ELR (cell line): ENCODE measurements around the gene IER5L.

Source experiments
- DNase-seq: peaks from one replicate; pipeline ENCODE4 v3.0.0-alpha.2; 2015; ENCODE audit warnings: low read depth

IER5L gene

DNA sequence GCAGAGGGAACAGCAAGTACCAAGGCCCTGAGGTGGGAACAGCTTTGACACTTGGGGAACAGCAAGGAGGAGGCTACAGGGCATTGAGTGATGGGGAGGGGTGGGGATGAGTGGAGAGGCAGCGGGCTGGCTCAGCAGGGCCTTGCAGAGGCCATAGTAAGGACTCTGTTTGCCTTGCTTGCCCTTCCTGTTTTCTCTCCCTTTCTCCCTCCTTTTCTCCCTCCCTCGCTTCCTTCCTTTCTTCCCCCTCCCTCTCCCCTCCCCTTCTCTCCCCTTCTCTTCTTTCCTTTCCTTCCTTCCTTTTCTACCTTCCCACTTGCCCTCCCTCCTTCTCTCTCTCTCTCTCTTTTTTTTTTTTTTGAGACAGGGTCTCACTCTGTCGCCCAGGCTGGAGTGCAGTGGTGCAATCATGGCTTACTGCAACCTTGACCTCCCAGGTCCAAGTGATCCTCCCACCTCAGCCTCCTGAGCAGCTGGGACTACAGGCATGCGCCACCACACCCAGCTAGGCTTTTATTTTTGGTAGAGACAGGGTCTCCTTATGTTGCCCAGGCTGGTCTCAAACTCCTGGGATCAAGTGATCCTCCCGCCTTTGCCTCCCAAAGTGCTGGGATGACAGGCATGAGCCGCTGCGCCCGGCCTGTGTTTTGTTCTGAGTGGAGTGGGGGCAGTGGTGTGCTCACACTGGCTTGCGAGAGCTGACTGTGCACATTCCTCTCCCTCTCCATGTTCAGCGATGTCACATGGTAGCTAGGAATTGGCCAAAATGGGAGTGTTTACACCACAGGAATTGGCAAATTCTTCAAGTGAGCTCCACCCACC lies 17.1 kb downstream of the IER5L start:
- no peak for DNase-seq

DNA sequence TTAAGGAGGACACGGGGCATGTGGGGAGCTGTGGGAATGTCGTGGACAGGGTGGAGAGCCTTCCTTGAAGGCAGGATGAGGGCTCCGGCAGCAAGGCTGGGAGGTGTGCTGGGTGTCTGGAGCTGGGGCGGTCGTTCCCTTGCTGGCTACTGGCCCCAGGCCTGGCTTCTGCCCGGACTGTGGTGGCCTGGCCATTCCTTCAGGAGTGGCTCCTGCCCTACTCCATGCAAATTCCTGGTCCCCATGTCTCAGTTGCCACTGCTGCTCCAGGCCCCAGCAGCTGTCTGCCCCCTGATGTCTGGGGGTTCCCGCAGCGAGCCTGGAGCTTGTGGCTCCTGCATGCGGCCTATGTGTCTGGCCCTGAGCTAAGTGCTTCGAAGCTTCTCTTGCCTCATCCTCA lies 21.9 kb downstream of the IER5L start:
- DNase-seq = no peak

GRCh38 chr9:129154866-129155477 lies 23.1 kb downstream of the IER5L start:
- DNase-seq = no peak

GRCh38 chr9:129151469-129151868 lies 26.6 kb downstream of the IER5L start:
- DNase-seq = no peak

- no peak for DNase-seq
Observed at GRCh38 chr9:129150672-129151211, 27.3 kb downstream of the IER5L start.

DNA sequence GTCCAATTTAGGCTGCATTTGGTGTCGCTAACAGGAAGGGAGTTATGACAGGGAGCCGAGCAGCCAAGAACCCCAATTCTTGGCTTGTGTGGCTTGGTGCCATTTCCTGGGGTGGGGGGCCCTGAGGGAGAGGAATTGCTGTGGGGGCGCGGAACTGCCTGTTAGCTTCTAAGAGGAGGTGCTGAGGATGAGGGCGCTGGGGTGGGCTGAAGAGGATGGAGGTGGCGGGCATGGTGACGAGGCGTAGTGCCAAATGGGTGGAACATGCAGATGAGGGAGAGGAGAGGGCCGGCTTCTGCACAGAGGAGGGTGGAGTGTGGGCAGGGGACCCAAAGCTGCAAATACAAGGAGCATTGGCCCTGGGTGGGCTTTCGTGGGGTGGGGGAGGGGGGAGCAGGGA lies 27.9 kb downstream of the IER5L start:
- no peak for DNase-seq

GRCh38 chr9:129149442-129149841 lies 28.6 kb downstream of the IER5L start:
- no peak for DNase-seq

DNA sequence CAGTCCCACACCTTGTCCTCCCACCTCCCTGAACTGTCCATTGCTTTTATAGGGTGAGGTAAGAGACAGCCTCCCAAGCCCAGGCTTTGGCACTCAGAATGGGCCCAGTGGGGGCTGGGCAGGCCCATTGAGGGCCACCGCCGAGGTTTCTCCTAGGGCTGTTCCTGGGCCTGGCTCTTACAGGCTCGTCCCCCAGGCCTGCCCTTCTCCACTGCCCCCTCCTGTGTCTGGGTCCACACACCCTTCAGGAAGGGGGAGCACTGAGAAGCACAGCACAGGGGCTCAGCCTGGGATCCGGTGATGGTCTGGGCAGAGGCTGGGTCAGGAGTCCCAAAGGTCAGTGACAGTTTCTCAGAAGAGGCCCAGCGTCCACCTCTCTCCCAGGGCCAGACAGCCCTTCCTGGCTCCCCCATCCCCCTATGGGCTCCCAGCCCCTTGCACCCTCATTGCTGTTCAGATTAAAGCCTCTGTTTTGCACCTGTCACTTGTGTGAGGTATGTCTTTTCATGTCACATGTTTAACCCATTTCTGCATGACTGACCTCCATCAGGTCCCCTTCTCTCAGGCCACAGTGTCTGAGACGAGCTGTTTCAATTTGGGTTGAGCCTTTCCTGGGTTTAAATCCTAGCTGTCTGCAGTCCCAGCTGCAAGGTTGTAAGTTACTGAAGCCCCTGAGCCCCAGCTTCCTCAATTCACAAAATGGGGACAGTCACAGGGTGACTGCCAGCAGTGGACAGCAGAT lies 29.4 kb downstream of the IER5L start:
- DNase-seq = no peak

- no peak for DNase-seq
Observed at GRCh38 chr9:129146441-129146941, 31.6 kb downstream of the IER5L start.

DNA sequence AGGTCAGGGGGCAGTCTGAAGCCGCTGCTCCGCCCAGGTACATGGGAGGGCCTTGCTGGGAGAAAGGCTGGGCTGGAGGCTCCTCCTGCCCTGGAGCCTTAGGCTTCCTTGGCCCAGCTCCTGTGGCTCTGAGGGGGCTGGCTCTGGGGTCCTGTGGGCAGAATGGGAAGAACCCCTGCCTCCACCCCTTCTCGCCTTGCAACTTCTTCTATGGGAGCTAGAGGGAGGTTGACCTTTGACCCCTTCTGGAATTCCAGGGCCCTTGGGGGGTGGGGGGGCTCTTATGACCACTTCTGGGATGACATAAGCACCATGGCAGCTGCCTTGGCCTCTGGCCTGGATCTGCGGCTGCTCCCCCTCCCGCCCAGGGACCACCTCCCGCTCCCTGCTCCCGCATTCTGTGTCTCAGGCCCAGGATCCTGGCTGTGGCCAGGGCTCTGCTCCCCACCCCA lies 32.2 kb downstream of the IER5L start:
- peak; percentile 87 for DNase-seq

DNA sequence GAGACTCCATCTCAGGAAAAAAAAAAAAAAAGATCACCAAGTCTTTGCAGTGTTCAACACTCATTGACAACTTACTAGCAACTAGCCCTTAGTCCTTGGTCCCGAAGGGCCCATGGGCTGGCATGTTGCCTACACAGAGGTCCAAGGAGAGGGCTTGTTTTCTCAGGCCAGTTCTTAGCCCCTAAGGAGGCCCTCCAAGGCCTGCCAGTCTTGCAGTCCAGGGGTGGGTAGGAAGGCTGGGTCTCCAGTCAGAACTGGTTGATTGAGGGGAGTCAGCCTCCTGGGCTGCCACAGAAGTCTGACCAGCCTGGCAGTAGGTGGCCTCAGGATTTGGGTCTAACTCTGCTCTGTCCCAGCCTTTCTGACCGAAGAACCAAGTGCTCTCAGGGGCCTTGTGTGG lies 32.7 kb downstream of the IER5L start:
- no peak for DNase-seq

DNA sequence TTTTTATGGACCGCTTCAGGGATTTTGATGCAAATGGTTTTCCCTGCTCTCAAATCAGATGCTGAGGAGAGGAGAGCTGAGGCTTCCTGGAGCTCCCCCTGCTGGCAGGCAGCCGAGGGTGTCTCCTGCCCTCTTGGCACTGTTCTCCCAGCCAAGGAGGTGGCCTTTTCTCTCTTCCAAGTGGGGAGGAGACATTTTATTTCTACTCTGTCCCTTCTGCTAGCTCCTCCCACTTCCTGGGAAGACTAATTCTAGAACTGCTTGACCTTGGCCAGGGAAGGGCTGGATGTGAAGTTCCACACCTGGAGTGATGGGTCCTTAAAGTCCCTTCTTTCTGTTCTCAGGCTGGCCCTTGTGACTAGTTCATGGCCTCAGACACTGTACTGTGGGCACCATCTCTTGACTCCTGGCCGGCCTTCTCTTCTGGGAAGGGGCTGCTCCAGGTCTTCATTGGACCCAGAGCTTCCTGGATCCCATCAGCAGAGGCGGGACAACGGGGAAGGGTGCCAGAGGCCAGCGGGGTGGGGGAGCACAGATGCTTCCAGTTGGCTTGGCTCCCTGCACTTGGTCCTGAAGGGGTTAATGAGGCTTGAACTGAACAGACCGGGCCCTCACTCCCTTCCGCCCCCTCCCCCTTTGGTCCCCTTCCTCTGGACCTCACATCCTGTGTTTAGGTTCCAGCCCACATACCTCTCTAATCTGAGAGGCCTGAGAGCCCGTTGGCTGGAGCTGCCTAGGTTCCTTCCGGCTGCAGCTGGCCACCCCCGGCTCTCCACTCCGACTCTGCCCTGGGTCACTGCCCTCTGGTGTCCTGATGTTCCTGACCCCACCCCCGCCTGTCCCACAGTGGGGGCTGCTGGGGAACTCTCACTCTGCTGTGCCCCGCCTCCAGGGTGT lies 34.8 kb downstream of the IER5L start:
- peak; percentile 89 for DNase-seq

DNA sequence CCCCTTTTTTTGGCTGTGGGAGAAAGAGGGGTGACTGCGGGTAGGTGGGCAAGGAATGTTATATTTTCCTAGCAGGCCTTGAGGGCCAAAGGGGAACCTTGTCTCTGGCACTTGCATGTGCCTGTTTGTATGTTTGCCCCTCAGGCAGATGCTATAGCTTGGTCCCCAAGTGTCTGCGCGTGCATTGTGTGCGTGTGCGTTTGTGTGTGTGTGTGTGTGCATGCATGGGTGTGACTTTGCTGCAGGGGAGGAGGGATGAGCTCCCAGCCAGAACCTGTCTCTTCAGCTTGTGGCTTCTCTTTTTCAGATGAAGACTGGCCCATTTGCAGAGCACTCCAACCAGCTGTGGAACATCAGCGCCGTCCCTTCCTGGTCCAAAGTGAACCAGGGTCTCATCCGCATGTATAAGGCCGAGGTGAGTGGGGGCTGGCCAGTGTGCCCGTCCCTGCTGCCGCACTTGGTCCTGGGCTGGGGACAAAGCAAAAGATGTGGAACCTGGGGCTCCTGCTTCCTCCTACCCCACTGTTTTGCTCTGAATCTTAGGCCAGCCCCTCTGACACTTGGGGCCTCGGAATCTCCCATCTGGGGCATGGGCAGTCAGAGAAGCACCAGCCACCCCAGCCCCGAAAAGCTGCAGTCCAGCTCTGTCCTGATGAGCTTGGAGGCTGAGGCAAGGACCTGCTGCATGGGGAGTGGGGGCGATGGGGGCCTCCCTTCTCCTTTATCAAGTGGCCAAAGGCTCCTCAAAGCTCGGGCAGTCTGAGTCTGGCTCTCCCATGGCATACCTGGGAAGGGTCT lies 35.7 kb downstream of the IER5L start:
- no peak for DNase-seq

DNA sequence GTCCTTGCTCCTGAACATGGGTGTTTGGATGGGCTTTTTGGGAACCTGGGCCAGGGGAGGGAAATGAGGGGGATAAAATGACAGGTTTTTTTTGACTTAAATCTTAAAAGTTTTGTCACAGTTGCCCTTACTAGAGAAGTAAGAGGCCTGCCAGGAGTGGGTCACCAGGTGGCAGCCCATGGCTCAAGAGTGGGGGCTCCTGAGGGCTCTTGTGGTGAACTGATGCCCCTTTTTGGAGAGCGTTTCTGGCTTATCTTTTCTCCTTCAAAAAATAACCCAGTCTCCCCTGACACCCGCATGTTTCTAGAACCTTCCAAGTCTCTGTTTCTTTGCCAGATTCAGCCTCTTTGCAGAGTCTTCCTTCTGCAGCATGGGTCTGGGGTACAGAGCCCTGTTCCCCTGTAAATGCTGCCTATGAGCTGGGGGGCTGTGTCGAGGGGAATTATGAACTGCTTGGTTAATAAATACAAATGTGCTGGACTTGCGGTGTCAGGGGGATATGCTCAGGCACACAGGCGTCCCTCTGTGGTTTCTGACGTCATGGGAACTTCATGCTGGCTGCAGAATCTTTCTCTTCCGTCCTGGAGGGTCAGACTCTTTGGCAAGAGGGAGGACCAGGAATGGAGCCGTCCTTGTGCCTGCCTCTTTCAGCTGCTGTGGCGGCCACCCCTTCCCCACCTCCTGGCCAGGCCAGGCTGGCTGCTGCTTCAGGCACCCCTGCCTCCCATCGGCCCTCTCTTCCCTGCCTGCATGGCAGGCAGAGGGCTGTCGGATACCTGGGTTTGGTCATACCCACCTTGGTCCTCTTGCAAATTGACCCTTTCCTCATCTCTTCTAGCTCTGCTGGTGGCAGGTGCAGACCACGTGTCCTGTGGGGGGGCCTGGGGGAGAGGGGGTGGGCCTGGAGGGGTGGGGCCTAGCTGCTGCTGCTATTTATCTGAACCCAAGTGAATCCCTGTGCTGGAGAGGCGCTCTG lies 36.7 kb downstream of the IER5L start:
- peak; percentile 93 for DNase-seq

- DNase-seq = peak; percentile 58
Observed at GRCh38 chr9:129140397-129141065, 37.5 kb downstream of the IER5L start.

- peak; percentile 100 for DNase-seq
Observed at GRCh38 chr9:129139993-129140396, 38.1 kb downstream of the IER5L start.

GRCh38 chr9:129139233-129139992 lies 38.6 kb downstream of the IER5L start:
- DNase-seq = peak; percentile 87
